NCI-H748 (cell line): ENCODE data around the gene SELENOI.
"Not testable (repeated sequence)": the region's sequence is repeated elsewhere in the genome, so short reads cannot be mapped to it uniquely, and the experiment has no call there.

Source experiments
- DNase-seq: peaks from one replicate; lab custom pipeline; 2025; ENCODE audit not compliant: unreplicated experiment; lab: John Stamatoyannopoulos, UW

The SELENOI gene

DNA sequence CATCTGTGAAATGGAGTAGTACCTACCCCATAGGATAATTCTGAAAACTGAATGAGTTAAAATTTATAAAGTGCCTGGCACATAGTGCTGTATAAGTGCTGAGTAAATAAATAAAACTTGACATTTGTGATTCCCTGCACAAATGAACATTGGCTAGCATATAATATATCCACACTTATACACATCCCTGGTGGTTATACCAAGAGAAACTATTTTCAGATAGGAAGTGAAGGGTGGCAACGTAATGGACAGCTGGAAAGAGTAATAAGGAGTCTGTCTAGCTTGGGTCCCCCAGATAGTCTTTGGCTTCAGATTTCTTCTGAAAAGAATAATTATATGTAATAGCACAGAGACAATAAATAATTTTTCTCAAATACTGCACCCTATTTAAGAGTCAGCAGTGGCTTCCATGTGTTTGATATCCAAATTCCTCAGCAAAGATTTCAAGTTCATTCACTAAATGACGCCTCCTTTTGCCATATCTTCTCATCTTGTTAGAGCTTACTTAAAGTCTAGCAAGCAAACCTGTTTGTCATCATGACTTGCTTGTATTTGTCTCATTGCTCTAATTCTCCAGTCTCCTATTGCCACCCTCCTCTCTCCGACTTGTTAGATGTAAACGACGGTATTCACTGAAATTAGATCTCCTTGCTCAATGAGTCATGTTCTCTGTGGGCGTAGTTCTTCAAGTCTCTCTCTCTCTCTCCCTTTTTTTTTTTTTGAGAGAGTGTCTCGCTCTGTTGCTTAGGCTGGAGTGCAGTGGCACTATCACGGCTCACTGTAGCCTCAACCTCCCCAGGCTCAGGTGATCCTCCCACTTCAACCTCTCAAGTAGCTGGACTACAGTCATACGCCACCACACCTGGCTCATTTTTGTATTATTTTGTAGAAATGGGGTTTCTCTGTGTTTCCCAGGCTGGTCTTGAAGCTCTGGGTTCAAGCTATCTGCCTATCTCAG, 9.4 kb downstream of the SELENOI start:
- no peak for DNase-seq

DNA sequence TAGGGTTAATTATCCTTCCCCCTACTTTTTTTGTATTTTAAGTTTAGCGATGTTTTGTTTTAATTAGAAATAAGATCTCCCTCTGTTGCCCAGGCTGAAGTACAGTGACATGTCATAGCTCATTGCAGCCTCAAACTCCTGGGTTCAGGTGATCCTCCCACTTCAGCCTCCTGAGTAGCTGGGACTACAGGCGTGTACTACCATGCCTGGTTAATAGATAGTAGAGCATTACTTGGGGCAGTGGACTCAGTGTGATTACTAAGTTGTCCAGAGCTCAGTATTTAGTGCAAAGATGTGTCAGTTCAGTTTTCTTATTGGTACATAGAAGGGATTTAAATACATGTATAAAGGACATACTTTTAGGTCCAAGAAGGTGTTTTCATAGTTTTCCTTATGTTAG, 10.2 kb downstream of the SELENOI start:
- no peak for DNase-seq

DNA sequence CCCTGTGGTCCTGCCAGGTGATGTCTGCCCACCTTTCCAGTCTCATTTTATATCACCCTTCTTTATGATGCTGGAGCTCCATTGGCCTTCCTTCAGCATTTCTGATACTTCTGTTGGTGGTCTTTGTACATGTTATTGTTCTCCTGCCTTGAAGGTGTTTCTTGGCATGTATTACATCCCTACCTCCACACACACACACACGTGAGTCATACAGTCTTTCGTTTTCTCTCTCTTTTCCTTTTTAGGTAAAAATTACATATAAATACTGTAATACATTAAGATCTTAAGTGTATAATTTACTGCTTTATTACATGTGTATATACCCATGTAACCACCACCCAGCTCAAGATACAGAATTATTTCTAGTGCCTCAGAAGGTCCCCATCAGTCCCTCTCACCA, 10.8 kb downstream of the SELENOI start:
- DNase-seq: no peak

DNA sequence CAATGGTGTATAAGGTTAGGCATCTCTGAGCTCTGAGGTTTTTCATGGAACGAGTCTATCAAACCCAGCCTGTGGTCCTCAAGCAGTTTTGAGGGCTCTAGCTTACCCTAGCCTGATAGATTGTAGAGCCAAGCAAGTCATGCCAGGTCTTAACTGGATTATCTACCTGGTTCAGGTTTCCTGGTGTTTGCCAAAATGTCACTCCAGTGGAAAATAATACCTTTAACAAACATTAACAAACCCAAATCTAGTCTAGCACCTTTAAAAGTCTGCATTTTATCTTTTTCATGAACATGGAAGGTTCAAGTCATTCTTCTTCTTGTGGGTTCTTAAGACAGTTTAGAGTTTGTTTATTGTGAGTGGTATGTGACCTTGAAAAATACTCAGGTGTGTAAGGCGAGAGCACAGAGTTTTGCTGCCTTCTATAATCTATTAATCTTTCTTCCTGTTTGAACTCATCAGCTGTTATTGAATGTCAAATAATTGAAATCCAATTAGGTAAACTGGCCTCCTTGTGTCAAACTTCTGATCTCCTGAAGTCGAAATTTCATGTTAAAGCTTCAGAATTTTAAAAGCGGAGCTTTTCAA, 14.0 kb downstream of the SELENOI start:
- DNase-seq: no peak

DNA sequence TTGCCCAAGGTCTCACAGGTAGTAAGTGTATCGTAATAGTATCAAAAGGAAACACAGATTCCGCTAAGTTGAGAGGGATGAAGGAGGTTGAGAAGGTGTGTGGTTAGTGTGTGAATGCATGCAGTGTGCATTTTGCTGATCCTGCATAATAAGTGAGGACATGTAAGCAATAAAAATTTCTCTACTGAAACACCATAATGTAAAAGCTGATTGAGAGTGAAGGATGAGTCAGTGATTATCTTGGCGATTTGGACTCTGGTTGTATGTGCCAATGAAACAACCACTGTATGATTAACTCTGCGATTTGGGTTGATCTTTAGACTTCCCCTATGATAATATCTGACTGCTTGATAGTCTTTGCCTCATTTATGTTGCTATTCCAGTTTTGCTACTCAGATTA, 17.4 kb downstream of the SELENOI start:
- no peak for DNase-seq

DNA sequence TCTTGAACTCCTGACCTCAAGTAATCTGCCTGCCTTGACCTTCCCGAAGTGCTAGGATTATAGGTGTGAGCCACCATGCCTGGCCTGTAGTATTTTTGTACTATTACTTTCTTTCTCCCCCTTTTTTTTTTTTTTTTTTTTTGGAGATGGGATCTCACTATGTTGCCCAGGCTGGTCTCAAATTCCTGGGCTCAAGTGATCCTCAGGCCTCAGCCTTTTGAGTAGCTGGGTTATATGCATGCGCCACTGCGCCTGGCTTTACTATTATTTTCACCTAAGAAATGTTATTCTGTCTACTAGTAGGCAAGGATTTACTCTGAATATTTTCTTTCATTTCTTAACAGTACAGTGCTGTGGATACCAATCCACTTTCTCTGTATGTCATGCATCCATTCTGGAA, 18.0 kb downstream of the SELENOI start:
- DNase-seq: no peak

DNA sequence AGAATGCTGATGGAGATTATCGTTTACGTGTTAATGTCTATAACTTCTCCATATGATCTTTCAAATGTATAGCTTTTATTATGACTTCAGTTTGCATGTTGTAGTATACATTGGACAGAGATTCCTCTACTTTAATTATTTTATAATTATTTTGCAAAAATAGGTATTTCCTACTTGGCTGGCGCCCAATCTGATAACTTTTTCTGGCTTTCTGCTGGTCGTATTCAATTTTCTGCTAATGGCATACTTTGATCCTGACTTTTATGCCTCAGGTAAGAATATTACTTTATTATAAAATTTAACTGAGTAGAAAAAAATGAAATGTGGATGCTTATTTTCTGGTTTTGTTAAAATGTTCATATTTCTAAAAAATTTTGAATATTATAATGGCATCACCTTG, 18.7 kb downstream of the SELENOI start:
- DNase-seq: no peak

DNA sequence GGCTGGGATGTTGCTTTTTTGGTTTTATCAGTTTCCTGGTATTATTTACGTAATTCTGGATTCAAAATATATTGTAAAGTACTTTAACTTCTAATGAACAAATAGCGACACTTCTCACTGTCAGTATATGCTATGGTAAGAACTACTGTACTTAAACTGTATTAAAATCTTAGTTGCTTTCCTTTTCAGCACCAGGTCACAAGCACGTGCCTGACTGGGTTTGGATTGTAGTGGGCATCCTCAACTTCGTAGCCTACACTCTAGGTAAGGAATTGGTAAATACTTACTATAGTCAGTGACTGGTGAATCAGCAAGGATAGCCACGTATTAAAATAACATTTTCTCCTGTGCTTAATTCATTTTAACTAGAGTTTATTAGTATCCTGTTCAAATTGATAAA, 21.0 kb downstream of the SELENOI start:
- no peak for DNase-seq

DNA sequence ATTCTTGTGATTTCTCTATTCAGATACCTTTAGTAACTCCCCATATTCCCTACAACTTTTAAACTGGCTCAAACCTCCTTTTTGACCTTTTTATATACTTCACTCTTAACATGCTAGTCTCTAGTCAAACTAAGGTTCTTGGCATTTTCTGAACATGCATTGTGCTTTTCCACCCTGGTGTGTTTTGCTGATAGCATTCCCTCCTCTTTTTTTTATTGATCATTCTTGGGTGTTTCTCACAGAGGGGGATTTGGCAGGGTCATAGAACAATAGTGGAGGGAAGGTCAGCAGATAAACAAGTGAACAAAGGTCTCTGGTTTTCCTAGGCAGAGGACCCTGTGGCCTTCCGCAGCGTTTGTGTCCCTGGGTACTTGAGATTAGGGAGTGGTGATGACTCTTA, 23.7 kb downstream of the SELENOI start:
- DNase-seq: not testable (repeated sequence)

DNA sequence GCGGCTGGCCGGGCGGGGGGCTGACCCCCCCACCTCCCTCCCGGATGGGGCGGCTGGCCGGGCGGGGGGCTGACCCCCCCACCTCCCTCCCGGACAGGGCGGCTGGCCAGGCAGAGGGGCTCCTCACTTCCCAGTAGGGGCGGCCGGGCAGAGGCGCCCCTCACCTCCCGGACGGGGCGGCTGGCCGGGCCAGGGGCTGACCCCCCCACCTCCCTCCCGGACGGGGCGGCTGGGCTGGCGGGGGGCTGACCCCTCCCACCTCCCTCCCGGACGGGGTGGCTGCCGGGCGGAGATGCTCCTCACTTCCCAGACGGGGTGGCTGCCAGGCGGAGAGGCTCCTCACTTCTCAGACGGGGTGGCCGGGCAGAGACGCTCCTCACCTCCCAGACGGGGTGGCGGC, 25.0 kb downstream of the SELENOI start:
- not testable (repeated sequence) for DNase-seq

DNA sequence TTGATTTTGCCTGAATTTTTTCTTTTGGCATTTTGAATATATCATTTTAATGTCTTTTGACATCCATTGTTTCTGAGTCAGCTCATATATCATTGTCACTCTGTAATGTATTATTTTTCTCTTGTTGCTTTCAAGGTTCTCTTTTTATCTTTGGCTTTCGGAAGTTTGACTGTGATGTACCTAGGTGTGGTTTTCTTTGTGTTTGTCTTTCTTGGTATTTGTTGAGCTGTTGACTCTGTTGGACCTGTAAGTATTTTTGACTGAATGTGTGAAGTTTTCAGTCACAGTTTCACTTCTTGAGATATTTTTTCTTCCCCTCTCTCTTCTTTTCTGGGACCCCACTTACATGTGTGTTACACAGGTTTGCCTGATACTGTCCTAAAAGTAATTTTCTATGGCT, 30.9 kb downstream of the SELENOI start:
- no peak for DNase-seq

DNA sequence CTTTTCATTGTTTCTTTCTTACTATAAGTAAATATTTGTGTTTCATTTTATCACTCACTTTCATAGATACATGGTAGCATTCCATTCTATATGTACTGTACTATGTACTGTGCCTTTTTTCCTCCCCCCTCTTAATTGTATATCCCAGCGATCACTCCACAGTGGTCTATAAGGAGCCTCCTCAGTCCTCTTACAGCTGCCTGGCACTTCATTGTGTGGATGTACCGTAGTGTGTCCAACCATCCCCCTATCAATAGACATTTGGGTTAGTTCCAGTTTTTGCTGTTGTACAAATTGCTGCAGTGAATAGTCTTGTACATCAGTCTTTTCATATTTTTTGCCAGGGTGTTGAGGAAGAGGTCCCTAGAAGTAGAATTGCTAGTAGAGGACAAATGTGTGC, 34.3 kb downstream of the SELENOI start:
- DNase-seq: no peak

DNA sequence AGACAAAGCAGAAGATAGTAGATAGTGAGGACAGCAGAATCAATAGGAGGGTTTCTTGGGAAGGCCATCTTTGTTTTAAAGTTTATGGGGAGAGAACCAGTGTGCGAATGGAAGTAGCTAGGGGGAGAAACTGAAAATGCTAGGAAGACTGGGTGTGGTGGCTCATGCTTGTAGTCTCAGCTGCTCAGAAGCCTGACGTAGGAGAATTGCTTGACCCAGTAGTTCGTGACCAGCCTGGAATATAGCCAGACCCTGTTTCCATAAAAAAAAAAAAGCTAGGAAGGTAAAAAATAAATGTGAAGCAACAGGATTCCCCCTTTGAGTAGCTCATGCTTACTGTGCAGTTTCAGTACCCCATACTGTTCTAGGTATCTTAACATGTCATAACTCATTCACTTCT, 36.6 kb downstream of the SELENOI start:
- no peak for DNase-seq

DNA sequence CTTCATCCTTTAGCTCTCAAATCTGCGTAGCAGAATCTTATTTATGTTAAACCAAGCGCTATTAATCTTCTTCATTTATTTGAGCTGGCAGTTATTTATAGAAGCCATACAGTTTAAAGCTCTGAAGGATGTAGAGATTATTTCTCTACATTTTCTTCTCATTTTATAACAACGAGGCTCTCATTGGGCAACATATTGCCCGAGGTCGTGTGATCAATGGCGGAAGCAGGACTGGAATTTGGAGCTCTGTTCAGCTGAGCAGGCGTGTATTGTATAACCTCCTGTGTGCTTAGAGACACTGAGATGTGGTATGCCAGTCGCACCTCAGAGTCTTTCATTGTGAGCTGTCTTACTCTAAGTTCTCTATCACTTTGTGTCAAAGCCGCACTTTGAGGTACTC, 38.2 kb downstream of the SELENOI start:
- no peak for DNase-seq

DNA sequence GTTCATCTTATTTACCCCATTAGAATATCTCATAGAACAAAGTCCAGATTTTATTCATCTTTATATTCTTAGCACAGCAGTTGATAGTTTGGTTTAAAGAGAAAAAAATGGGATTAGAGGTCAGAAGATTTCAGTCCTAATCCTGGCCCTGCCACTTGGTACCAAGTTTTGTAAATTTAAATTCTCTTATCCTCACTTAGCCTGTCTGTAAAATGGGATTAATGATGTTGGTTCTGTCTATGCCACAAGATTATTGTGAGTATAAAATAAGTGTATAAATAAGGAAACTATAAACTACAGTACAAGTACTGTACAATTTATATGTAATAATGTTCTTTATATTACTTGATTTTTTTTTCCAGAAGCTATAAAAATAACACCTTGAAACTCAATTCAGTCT, 38.7 kb downstream of the SELENOI start:
- DNase-seq: no peak

DNA sequence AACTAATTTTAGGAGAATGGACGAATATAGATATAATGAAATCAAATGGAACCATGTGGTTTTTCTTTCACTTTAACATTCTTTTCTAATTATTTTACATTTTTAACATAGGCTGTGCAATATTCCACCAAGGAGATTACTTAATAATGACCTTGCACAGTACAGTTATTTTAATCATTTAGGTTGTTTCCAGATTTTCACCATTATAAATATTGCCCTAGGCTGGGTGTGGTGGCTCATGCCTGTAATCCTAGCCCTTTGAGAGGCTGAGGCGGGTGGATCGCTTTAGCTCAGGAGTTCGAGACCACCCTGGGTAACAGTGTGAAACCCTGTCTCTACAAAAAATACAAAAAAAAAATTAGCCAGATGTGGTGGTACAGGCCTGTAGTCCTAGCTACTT, 41.2 kb downstream of the SELENOI start:
- no peak for DNase-seq

DNA sequence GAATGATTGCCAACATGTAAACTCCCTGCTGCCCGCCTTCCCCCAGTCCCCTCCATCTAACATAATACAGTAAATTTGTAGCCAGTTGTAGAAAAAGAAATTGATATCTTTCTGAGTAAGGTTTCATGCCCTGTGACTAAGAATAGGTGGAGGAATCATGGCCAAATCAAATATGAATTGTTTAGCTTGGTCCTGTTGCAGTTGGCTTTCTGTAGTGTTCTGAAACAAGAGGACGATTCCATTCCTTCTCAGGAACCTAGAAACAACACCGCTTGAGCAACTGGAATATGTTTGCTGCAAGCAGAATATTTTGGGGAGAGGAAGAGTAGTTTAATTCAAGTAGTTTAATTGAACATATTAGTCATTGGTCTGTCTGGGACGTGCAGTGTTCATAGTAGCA, 48.8 kb downstream of the SELENOI start:
- no peak for DNase-seq

DNA sequence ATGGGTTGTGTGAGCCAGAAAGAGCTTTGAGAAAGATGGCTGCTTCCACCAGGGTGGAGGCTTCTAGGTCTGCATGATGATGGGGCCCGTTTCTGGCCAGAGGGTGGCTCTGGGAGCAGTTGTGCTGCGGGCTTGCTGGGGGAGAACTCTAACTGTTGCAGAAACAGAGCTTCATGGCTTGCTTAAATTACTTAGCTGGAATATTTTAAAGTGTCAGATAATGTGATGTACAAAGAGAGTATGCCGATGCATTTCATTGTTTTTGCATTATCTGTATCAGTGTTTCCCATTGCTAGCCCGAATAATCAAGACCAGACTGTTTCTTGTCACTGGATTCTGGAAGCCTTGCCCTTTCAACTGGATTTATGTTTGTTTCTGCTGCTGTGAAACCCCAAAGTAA, 49.5 kb downstream of the SELENOI start:
- DNase-seq: no peak

DNA sequence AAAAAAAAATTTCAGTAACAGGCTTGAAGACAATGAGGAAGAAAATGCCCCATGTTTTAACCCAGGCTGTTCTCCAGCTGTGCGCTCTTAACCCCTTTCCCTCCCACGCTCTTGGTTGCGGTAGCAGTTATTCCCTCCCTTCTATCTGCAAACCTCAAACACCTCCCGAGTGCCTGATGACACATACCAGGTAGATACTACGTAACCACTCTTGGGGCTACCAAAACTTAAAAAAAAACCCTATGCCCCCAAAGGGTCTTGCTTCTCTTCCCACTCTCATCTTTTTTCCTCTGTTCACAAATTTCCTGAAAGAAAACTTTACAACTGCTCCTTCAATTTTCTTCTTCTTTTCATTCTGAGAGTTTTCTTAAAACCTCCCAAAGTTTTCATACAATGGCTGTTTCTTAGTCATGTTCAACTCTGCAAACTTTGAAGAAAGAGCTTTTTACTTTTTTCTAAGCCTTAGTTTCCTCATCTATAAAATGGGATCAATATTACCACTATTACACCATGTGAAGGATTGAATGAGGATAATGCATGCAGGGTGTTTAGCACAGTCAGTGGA, 50.9 kb downstream of the SELENOI start:
- no peak for DNase-seq

DNA sequence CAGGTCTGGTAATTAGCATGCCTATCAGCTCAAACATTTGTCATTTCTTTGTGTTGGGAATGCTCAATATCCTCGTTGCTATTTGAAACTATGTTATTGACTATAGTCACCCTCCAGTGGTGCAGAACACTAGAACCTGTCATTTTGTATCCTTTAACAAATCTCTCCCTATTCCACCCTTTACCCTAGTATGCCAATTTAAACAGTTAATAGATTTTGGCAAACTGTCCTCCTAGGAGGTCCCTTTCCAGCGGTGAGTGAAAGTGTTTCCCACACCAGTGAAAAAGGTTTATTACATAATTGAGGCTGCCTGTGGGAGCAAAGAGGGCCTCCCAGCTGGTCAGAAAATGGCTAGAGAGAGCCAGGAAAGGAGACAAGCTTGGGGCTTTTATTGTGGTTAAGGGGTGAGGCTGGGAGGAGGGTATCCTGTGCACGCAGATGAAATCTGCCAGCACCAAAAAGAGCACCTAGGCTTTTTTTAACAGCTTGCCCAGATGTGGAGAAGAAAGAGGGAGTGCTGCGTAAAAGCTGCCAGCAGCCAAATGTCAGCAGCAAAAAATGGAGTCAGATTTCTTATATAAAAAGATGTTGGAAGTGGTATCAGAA, 53.9 kb downstream of the SELENOI start:
- no peak for DNase-seq

DNA sequence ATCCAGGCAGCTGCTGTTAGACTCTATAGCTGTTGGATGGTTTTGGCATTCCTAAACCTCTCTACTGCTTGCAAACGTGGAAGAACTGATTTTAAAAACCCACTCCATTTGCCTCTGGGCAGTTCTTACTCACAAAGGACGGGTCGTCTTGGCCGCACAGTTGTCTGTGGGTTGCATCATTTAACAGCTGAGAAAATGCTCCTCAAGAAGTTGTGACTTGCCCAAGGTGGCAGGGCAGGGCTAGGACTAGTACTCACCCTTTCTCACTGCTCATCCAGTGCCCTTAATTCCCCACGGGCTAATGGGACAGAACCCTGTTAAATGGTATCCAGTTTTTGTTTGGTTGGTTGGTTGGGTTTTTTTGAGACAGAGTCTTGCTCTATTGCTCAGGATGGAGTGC, 54.8 kb downstream of the SELENOI start:
- no peak for DNase-seq
